Measurements from ENCODE around the gene MXRA8. TPM values are rescaled to one million over a fixed set of nuclear protein-coding genes. Genes with fewer than 3 reads are reported as not detected.

Gene MXRA8
- total and polyA plus RNA-seq, 4 donors = 38.5 to 213 (median 66.9) TPM

DNA sequence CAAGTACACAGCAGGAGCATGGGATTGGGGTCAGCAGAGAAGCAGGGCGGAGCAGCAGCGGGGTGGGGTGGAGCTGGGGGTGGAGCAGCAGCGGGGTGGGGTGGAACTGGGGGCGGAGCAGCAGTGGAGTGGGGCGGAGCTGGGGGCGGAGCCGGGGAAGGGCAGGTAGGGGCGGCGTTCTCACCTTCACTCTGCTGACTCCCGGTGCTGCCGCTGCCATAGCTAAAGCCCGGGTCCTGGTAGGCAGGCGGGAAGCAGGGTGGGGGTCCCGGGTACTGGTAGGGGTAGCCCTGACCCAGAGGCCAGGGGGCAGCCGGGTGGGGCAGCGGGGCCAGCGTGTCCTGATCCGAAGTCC lies 20.6 kb downstream of the MXRA8 start:
- no peak for ATAC-seq (ENCODE audit: insufficient read depth, low FRiP score)
- WGBS, 2 donors = 86 to 91% methylated on average over 18 of the region's 18 CpGs
- Histone ChIP-seq H3K4me1 (ENCODE audit: control insufficient read depth in 5 of 5, insufficient read depth in 5 of 5, low read length in 5 of 5) (no peaks in the 10 kb centered on the region), H3K4me3 (no peak overlapping the region), H3K27ac (ENCODE audit: low read depth in 1 of 2, low read length in 1 of 2) (no peak overlapping the region), H3K36me3 (ENCODE audit: control insufficient read depth in 4 of 4, insufficient read depth in 4 of 4, low read length in 4 of 4) (peaks cover 4 to 60% (median 11%) of the 10 kb centered on the region in 4 donors), H3K27me3 (ENCODE audit: control insufficient read depth in 3 of 3, insufficient read depth in 3 of 3, low read length in 2 of 3) (no peaks in the 10 kb centered on the region), H3K9ac (ENCODE audit: insufficient read depth in 1 of 2, low read length in 2 of 2) (no peak overlapping the region), H3K9me3 (ENCODE audit: control insufficient read depth in 4 of 4, insufficient read depth in 3 of 4, low read length in 3 of 4) (peaks cover 0 to 5% (median 0%) of the 10 kb centered on the region in 4 donors)
- no peak for DNase-seq
- TF ChIP-seq, protein P1, sequence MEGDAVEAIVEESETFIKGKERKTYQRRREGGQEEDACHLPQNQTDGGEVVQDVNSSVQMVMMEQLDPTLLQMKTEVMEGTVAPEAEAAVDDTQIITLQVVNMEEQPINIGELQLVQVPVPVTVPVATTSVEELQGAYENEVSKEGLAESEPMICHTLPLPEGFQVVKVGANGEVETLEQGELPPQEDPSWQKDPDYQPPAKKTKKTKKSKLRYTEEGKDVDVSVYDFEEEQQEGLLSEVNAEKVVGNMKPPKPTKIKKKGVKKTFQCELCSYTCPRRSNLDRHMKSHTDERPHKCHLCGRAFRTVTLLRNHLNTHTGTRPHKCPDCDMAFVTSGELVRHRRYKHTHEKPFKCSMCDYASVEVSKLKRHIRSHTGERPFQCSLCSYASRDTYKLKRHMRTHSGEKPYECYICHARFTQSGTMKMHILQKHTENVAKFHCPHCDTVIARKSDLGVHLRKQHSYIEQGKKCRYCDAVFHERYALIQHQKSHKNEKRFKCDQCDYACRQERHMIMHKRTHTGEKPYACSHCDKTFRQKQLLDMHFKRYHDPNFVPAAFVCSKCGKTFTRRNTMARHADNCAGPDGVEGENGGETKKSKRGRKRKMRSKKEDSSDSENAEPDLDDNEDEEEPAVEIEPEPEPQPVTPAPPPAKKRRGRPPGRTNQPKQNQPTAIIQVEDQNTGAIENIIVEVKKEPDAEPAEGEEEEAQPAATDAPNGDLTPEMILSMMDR (IDR thresholded peaks at IDR 0.05; ENCODE audit: control extremely low read depth, extremely low read depth) = no peak

DNA sequence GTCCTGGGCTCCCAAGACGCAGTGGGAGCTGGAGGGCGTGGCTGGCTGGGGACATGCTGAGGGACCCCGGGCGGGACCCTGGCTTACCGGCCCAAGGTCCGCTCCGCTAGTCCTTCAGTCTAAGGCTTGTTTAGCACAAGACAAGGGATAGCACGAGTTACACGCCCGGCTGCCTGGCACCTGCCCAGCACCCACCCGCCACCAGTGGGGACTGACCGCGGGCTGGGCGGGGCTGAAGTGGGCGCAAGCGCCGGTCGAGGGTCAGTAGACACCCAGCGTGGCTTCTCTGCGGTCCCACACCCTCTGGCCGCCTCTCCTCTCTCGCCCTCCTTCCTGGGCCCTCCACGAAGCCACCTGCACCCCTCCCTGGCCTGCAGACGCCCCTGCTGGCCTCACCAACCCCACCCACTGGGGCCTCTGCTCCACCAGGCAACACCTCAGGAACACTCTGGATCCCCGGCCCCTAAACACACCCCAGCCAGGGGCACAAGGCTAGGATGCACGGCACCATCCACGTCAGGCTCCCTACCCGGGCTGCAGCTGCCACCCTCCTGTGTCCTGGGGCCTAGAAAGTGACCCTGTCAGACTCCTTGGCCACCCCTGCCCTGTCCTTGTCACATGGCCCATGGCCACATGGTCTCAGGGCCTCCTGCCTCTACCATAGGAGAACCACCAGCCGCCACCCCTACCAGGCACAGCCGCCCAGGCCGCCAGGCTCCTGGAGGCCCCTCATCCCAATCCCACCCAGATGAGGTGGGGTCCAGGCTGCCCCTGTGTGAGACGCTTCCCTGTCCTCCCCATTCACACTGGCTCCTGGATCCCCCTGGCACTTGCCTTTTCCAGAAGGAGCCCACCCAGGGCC lies 21.2 kb downstream of the MXRA8 start:
- no peak overlapping the region for H3K27ac ChIP-seq (ENCODE audit: low read depth in 1 of 2, low read length in 1 of 2)
- DNase-seq = no peak
- WGBS, 2 donors = 97 to 98% methylated on average over 24 to 32 of the region's 32 CpGs
- ATAC-seq (ENCODE audit: insufficient read depth, low FRiP score) = no peak
- no peak overlapping the region for H3K9ac ChIP-seq (ENCODE audit: insufficient read depth in 1 of 2, low read length in 2 of 2)
- H3K9me3 ChIP-seq (ENCODE audit: control insufficient read depth in 4 of 4, insufficient read depth in 3 of 4, low read length in 3 of 4) = peaks cover 0 to 5% (median 0%) of the 10 kb centered on the region in 4 donors
- H3K4me1 ChIP-seq (ENCODE audit: control insufficient read depth in 5 of 5, insufficient read depth in 5 of 5, low read length in 5 of 5) = peaks cover 0 to 2% (median 0%) of the 10 kb centered on the region in 5 donors
- peaks cover 4 to 59% (median 11%) of the 10 kb centered on the region in 4 donors for H3K36me3 ChIP-seq (ENCODE audit: control insufficient read depth in 4 of 4, insufficient read depth in 4 of 4, low read length in 4 of 4)
- TF ChIP-seq, protein P1 (IDR thresholded peaks at IDR 0.05; ENCODE audit: control extremely low read depth, extremely low read depth) = no peak
- no peak overlapping the region for H3K4me3 ChIP-seq
- no peaks in the 10 kb centered on the region for H3K27me3 ChIP-seq (ENCODE audit: control insufficient read depth in 3 of 3, insufficient read depth in 3 of 3, low read length in 2 of 3)

DNA sequence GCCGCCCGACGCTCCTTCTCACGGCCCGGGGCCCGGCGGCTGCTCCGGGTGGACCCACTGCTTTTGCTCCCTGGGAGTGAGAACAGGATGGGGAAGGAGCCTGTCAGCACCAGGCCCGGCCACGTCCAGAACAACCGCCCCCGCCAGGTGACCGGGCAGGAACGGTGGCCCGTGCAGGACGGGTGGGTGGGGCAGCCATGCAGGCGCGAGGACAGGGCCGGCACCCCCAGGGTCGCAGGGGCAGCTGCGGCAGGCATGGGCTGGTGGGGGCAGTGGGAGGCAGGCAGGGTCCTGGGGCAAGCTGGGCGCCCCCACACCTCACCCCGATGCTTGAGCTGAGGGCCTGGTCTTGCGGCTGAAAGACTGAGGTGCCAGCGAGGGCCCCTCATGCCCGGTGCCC lies 21.9 kb downstream of the MXRA8 start:
- 93 to 94% methylated on average over 22 to 26 of the region's 26 CpGs for WGBS, 2 donors
- peaks cover 0 to 2% (median 0%) of the 10 kb centered on the region in 5 donors for H3K4me1 ChIP-seq (ENCODE audit: control insufficient read depth in 5 of 5, insufficient read depth in 5 of 5, low read length in 5 of 5)
- peaks cover 0 to 5% (median 0%) of the 10 kb centered on the region in 4 donors for H3K9me3 ChIP-seq (ENCODE audit: control insufficient read depth in 4 of 4, insufficient read depth in 3 of 4, low read length in 3 of 4)
- peaks cover 4 to 55% (median 11%) of the 10 kb centered on the region in 4 donors for H3K36me3 ChIP-seq (ENCODE audit: control insufficient read depth in 4 of 4, insufficient read depth in 4 of 4, low read length in 4 of 4)
- TF ChIP-seq, protein P1 (IDR thresholded peaks at IDR 0.05; ENCODE audit: control extremely low read depth, extremely low read depth) = no peak
- H3K27ac ChIP-seq (ENCODE audit: low read depth in 1 of 2, low read length in 1 of 2) = no peak overlapping the region
- no peak overlapping the region for H3K9ac ChIP-seq (ENCODE audit: insufficient read depth in 1 of 2, low read length in 2 of 2)
- ATAC-seq (ENCODE audit: insufficient read depth, low FRiP score) = no peak
- no peak for DNase-seq
- no peak overlapping the region for H3K4me3 ChIP-seq
- H3K27me3 ChIP-seq (ENCODE audit: control insufficient read depth in 3 of 3, insufficient read depth in 3 of 3, low read length in 2 of 3) = no peaks in the 10 kb centered on the region

Measured in lung (tissue), 12 donors.